Liver (tissue), 9 donors: Measurements from ENCODE around the gene PCP4L1. TPM values are rescaled to one million over a fixed set of nuclear protein-coding genes. Genes with fewer than 3 reads are reported as not detected.

Experiments
- DNase-seq: peaks from one replicate; pipeline ENCODE4 v3.0.0-alpha.2; 2017; ENCODE audit warnings: low spot score
- H3K27ac ChIP-seq, 2 donors: one replicate each; pipeline ENCODE4 v1.7.0; 2013; ENCODE audit warnings: inconsistent platforms in 2 of 2, low read length in 2 of 2, control low read depth in 1 of 2, low read depth in 1 of 2, mild to moderate bottlenecking in 1 of 2
- H3K27me3 ChIP-seq, 4 donors: one replicate each; pipeline versions ENCODE4 v1.6.1 to v1.7.0; 2013; ENCODE audit warnings: low read length in 3 of 4, inconsistent platforms in 1 of 4, mild to moderate bottlenecking in 1 of 4, moderate library complexity in 1 of 4; ENCODE audit not compliant: control insufficient read depth in 4 of 4, insufficient read depth in 4 of 4
- H3K36me3 ChIP-seq, 4 donors: one replicate each; pipeline versions ENCODE4 v1.6.1 to v1.7.0; 2013; ENCODE audit warnings: low read length in 3 of 4, mild to moderate bottlenecking in 3 of 4, low read depth in 1 of 4, moderate library complexity in 1 of 4; ENCODE audit not compliant: control insufficient read depth in 4 of 4, insufficient read depth in 3 of 4
- H3K4me1 ChIP-seq, 4 donors: one replicate each; pipeline versions ENCODE4 v1.6.1 to v1.7.0; 2013; ENCODE audit warnings: low read length in 3 of 4, mild to moderate bottlenecking in 3 of 4, moderate library complexity in 1 of 4; ENCODE audit not compliant: control insufficient read depth in 4 of 4, insufficient read depth in 4 of 4
- H3K4me3 ChIP-seq, 3 donors: one replicate each; pipeline versions ENCODE4 v1.6.1 to v1.7.0; 2013; ENCODE audit warnings: low read length in 3 of 3, control low read depth in 1 of 3, low read depth in 1 of 3, mild to moderate bottlenecking in 1 of 3
- H3K9ac ChIP-seq, 2 donors: one replicate each; pipeline ENCODE4 v1.7.0; 2013; ENCODE audit warnings: low read length in 2 of 2, mild to moderate bottlenecking in 2 of 2, moderate library complexity in 2 of 2, control low read depth in 1 of 2, low read depth in 1 of 2
- H3K9me3 ChIP-seq, 4 donors: one replicate each; pipeline versions ENCODE4 v1.6.1 to v1.7.0; 2013; ENCODE audit warnings: low read length in 3 of 4; ENCODE audit not compliant: control insufficient read depth in 4 of 4
- ATF3 ChIP-seq: IDR thresholded peaks from 2 replicates; pipeline ENCODE4 v1.6.1; 2016; ENCODE audit warnings: antibody characterized with exemption
- CTCF ChIP-seq: fragments of 150-350 bp; IDR thresholded peaks from 2 replicates; pipeline ENCODE4 v1.5.1; 2017; ENCODE audit warnings: improper control_type of control experiment, low read depth, low read length; ENCODE audit not compliant: missing input control
- EGR1 ChIP-seq, 2 donors: IDR thresholded peaks; 2 replicates each; pipeline ENCODE4 v1.6.1; 2016 to 2018; ENCODE audit warnings: antibody characterized with exemption in 2 of 2, low read depth in 2 of 2
- FOXA1 ChIP-seq: IDR thresholded peaks from 2 replicates; pipeline ENCODE4 v1.6.1; 2016; ENCODE audit warnings: antibody characterized with exemption
- FOXA2 ChIP-seq: IDR thresholded peaks from 2 replicates; pipeline ENCODE4 v1.6.1; 2016; ENCODE audit warnings: antibody characterized with exemption
- GABPA ChIP-seq, 2 donors: IDR thresholded peaks in 1 of 2; conservative IDR thresholded peaks in 1 of 2; 2 replicates each; pipeline ENCODE4 v1.6.1; 2016; ENCODE audit warnings: antibody characterized with exemption in 2 of 2, mild to moderate bottlenecking in 1 of 2, moderate library complexity in 1 of 2
- HNF4A ChIP-seq, 2 donors: conservative IDR thresholded peaks; 2 replicates each; pipeline ENCODE4 v1.6.1; 2016; ENCODE audit warnings: antibody characterized with exemption in 2 of 2, mild to moderate bottlenecking in 2 of 2
- HNF4G ChIP-seq: IDR thresholded peaks from 2 replicates; pipeline ENCODE4 v1.6.1; 2016; ENCODE audit warnings: antibody characterized with exemption
- JUND ChIP-seq, 2 donors: IDR thresholded peaks; 2 replicates each; pipeline ENCODE4 v1.6.1; 2016; ENCODE audit warnings: antibody characterized with exemption in 2 of 2
- MAX ChIP-seq: IDR thresholded peaks from 2 replicates; pipeline ENCODE4 v1.6.1; 2016; ENCODE audit warnings: antibody characterized with exemption
- NR2F2 ChIP-seq: IDR thresholded peaks from 2 replicates; pipeline ENCODE4 v1.6.1; 2016; ENCODE audit warnings: antibody characterized with exemption
- RAD21 ChIP-seq, 2 donors: IDR thresholded peaks; 2 replicates each; pipeline ENCODE4 v1.6.1; 2016; ENCODE audit warnings: antibody characterized with exemption in 2 of 2, mild to moderate bottlenecking in 2 of 2
- REST ChIP-seq: IDR thresholded peaks from 2 replicates; pipeline ENCODE4 v1.6.1; 2016; ENCODE audit warnings: antibody characterized with exemption, mild to moderate bottlenecking
- RXRA ChIP-seq, 2 donors: IDR thresholded peaks; 2 replicates each; pipeline ENCODE4 v1.6.1; 2017 to 2018; ENCODE audit warnings: antibody characterized with exemption in 2 of 2, mild to moderate bottlenecking in 1 of 2
- SP1 ChIP-seq: IDR thresholded peaks from 2 replicates; pipeline ENCODE4 v1.6.1; 2018; ENCODE audit warnings: antibody characterized with exemption, mild to moderate bottlenecking
- TAF1 ChIP-seq: conservative IDR thresholded peaks from 2 replicates; pipeline ENCODE4 v1.6.1; 2016; ENCODE audit warnings: antibody characterized with exemption, mild to moderate bottlenecking
- YY1 ChIP-seq: IDR thresholded peaks from 2 replicates; pipeline ENCODE4 v1.6.1; 2016; ENCODE audit warnings: antibody characterized with exemption, mild to moderate bottlenecking
- ZBTB33 ChIP-seq: IDR thresholded peaks from 2 replicates; pipeline ENCODE4 v1.6.1; 2016; ENCODE audit warnings: antibody characterized with exemption
- WGBS: extraction: QIAGEN DNeasy Blood & Tissue Kit; methylation state at CpG from one replicate; pipeline ENCODE4 v1.1.7; 2013; 5-methylcytosine and 5-hydroxymethylcytosine counted together
- polyA plus RNA-seq, 2 donors: library from polyadenylated mRNA; stranded (reverse) in 1 of 2; unstranded in 1 of 2; fragments of 200-250 nt in 1 of 2; fragments of >200 nt in 1 of 2; fragmentation: Nextera tagmentation in 1 of 2; extraction: Ambion mirVana in 1 of 2; gene quantifications; one replicate each; pipeline versions ENCODE4 v1.2.1 to v1.2.3, GENCODE V29; 2013 to 2015
- total RNA-seq, 2 donors: library from RNA; depleted of rRNA; stranded (reverse); fragments of >200 nt; gene quantifications; one replicate each; pipeline ENCODE4 v1.2.3, GENCODE V29; 2014
- donor health status: healthy.
- donor health status: healthy.
- donor health status: healthy.
- donor health status: healthy.
- donor health status: healthy.

Gene PCP4L1
- total and polyA plus RNA-seq, 4 donors: 1.1 to 8.7 (median 5.0) TPM

GRCh38 chr1:161242313-161242712, 16.2 kb upstream of the PCP4L1 start:
- Histone ChIP-seq H3K4me3 (no peak overlapping the region), H3K27me3 (no peaks in the 10 kb centered on the region), H3K36me3 (no peaks in the 10 kb centered on the region), H3K9ac (no peak overlapping the region), H3K27ac (no peak overlapping the region), H3K9me3 (no peaks in the 10 kb centered on the region), H3K4me1 (peaks cover 0 to 15% (median 1%) of the 10 kb centered on the region in 4 donors)
- TF ChIP-seq CTCF (no peak), ZBTB33 (no peak), EGR1 (IDR thresholded peaks at IDR 0.05; ENCODE audit: low read depth in 2 of 2) (no peak), MAX (no peak), SP1 (no peak), FOXA1 (no peak), RXRA (IDR thresholded peaks at IDR 0.05) (no peak), ATF3 (no peak)
- no peak for DNase-seq
- WGBS: 83% methylated on average over 2 of the region's 2 CpGs

- Histone ChIP-seq H3K4me1 (peaks cover 0 to 10% (median 1%) of the 10 kb centered on the region in 4 donors), H3K27me3 (no peaks in the 10 kb centered on the region), H3K36me3 (no peaks in the 10 kb centered on the region), H3K9me3 (no peaks in the 10 kb centered on the region), H3K4me3 (no peak overlapping the region), H3K9ac (peak overlapping the region in 1 of 2 donors; percentile 39), H3K27ac (peak overlapping the region; percentile 80 to 90)
- 41% methylated on average over 4 of the region's 4 CpGs for WGBS
- TF ChIP-seq ZBTB33 (peak; percentile 18), TAF1 (no peak), FOXA2 (peak; percentile 57), CTCF (no peak), REST (peak; percentile 67), NR2F2 (no peak), YY1 (peak; percentile 86), FOXA1 (no peak), SP1 (peak; percentile 92), HNF4A (conservative IDR thresholded peaks at IDR 0.05) (peak; percentile 67 to 77), RAD21 (IDR thresholded peaks at IDR 0.05) (peak in 1 of 2 donors; percentile 21), RXRA (IDR thresholded peaks at IDR 0.05) (peak; percentile 78 to 84), MAX (no peak), ATF3 (peak; percentile 33), JUND (IDR thresholded peaks at IDR 0.05) (peak; percentile 76 to 80), EGR1 (IDR thresholded peaks at IDR 0.05; ENCODE audit: low read depth in 2 of 2) (no peak), GABPA (IDR thresholded peaks at IDR 0.05 in 1 of 2, conservative IDR thresholded peaks at IDR 0.05 in 1 of 2) (peak in 1 of 2 donors; percentile 42), HNF4G (no peak)
- no peak for DNase-seq
Measured at GRCh38 chr1:161244888-161245287, 13.7 kb upstream of the PCP4L1 start.
